Fibroblast of mammary gland (primary cell): ENCODE measurements around the gene TLK2.

Experiments used
- DNase-seq: peaks from one replicate; pipeline ENCODE4 v3.0.0-alpha.2; 2010; ENCODE audit warnings: low read depth
- H3K4me3 ChIP-seq: 2 replicates; pipeline ENCODE4 v1.5.1; 2011; ENCODE audit warnings: low read depth, mild to moderate bottlenecking, low read length, moderate library complexity; ENCODE audit not compliant: control insufficient read depth
- TF ChIP-seq, protein P1 (sequence below): conservative IDR thresholded peaks from 2 replicates; pipeline ENCODE4 v1.5.1; 2011; ENCODE audit warnings: low read depth, low read length, inconsistent platforms; ENCODE audit not compliant: control insufficient read depth, insufficient read depth

TLK2 gene

DNA sequence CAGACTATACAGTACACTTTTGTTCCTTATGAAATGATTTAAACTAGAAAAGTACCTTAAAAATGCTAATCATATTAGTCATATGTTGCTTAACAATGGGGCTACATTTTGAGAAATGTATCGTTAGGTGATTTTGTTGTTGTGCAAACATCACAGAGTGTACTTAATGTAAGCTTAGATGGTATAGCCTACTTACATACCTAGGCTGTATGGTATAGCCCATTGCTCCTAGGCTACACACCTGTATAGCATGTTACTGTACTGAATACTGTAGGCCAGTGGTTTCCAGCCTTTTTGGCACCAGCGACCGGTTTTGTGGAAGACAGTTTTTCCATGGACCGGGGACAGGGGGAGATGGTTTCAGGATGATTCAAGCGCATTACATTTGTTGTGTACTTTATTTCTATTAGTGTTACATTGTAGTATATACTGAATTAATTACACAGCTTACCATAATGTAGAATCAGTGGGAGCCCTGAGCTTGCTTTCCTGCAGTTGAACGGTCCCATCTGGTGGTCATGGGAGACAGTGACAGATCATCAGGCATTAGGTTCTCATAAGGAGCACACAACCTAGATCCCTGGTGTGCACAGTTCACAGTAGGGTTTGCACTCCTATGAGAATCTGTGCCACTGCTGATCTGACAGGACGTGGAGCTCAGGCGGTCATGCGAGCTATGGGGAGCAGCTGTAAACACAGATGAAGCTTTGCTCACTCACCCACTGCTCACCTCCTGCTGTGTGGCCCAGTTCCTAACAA is 113.9 kb downstream of the TLK2 start:
- H3K4me3 ChIP-seq: no peak overlapping the region
- TF ChIP-seq, protein P1, sequence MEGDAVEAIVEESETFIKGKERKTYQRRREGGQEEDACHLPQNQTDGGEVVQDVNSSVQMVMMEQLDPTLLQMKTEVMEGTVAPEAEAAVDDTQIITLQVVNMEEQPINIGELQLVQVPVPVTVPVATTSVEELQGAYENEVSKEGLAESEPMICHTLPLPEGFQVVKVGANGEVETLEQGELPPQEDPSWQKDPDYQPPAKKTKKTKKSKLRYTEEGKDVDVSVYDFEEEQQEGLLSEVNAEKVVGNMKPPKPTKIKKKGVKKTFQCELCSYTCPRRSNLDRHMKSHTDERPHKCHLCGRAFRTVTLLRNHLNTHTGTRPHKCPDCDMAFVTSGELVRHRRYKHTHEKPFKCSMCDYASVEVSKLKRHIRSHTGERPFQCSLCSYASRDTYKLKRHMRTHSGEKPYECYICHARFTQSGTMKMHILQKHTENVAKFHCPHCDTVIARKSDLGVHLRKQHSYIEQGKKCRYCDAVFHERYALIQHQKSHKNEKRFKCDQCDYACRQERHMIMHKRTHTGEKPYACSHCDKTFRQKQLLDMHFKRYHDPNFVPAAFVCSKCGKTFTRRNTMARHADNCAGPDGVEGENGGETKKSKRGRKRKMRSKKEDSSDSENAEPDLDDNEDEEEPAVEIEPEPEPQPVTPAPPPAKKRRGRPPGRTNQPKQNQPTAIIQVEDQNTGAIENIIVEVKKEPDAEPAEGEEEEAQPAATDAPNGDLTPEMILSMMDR: no peak
- peak; percentile 34 for DNase-seq

DNA sequence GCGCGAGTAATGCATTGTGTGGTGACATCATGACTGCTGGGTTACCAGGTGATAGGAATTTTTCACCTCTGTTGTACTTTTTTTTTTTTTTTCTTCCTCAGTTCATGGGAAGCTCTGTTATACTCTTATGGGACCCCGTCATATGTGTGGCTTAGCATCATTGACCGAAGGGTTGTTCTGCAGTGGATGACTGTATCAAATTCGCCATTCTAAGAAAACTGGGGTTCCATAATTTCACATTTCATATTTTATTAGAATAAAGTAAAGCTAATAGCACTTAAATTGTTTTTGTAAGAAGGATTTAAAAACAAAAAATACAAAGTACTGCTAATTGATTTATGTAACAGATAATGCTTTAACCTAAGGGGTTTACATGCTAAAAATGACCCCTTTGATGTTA is 116.9 kb downstream of the TLK2 start:
- TF ChIP-seq, protein P1: no peak
- no peak for DNase-seq
- no peak overlapping the region for H3K4me3 ChIP-seq

DNA sequence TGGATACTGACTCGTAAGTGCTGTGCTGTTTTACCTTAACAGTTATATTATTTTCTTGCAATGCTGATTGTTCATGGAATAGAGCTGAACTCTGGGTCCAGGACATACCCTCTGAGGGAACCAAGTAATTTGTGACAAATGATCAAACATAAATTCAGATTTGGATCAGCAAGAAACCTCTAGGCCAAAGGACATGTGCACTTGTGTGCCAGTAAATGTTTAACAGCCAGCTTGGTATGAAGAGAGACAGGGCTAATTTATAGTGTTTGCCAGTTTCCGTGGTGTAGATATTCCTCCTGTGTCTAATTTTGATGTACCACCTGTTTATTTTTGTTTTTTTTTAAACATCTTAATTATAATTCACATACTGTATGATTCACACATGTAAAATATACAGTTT is 118.0 kb downstream of the TLK2 start:
- DNase-seq: no peak
- H3K4me3 ChIP-seq: no peak overlapping the region
- TF ChIP-seq, protein P1: no peak

DNA sequence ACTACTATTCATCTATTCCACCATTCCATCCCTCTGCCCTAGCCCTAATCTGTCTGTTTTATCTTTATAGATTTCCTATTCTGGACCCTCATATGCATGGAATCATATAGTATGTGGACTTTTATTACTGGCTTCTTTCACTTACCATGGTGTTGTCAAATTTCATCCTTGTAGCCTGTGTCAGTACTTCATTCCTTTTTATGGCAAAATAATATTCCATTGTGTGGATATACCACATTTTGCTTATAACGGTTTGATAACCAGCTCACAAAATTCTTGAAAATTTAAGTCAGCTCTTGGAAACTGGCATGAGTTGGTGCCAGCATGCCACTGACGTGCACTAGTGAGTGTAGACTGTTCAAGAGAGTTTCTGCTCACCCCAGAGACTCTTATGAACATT is 118.5 kb downstream of the TLK2 start:
- no peak overlapping the region for H3K4me3 ChIP-seq
- TF ChIP-seq, protein P1: no peak
- no peak for DNase-seq

DNA sequence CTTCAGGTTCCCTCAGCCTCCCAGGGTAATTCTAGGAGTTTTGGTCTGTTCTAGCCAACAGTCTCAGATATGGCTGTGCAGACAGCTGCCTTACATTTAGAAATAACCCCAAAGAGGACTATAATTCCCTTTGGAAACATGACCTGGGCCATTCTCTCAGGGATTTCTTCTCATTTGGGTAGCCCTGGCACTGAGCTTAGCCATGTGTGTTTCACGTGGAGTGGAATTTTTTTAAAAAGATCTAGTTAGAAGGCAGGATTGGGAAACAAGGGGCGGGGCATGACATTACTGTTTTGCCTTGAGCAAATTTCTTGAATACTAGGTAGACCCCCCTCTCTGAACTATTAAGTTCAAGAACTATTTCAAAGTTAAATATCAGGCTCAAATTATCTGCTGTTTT is 119.3 kb downstream of the TLK2 start:
- peak; percentile 80 for DNase-seq
- H3K4me3 ChIP-seq: no peak overlapping the region
- TF ChIP-seq, protein P1: no peak

DNA sequence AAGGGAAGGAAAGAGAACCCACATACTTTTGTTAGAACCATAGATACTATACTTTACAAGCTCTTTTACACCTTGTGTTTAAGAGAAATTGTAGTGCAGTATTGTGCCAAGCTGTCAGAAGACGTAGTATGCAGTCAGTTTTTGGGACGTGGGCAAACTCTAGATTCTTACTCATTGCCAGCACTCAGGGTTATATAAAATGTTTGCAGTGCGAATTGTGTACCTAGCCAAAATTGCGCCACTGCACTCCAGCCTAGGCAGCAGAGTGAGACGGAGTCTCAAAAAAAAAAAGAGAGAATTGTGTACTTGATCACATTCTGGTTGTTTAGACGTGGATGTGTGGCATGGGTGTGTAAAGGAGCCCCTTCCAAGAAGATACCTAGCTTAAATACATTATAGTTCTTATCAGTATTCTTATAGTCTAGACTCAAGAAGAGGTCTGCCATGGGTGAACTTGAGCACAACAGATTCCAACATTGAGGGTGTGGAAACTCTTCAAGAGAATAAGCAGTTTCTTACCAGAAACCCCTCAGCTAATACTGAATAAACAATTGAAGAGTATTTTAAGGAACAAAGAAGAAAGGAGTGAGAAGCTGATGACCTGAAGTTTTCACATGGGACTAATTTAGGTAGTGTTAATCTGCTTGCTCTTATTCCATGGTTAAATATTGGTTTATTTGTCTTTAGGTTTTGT is 121.5 kb downstream of the TLK2 start:
- TF ChIP-seq, protein P1: no peak
- H3K4me3 ChIP-seq: no peak overlapping the region
- DNase-seq: no peak
